Activated T-cell treated with anti-CD3 and anti-CD28 coated beads, Interleukin-2, amount 50 U/mL, for 72 hours (primary cell): Measurements from ENCODE around the gene ANO1. TPM values are rescaled to one million over a fixed set of nuclear protein-coding genes. Genes with fewer than 3 reads are reported as not detected.
"Not testable (repeated sequence)": the region's sequence is repeated elsewhere in the genome, so short reads cannot be mapped to it uniquely, and the experiment has no call there.

Experiments used
- ATAC-seq, 2 donors: fragments of 150-1000 bp; cut with Tn5 transposase; replicated peaks in 1 of 2; 2 replicates each; pipeline ENCODE4 v1.10.0; 2021; ENCODE audit warnings: moderate library complexity in 2 of 2, mild to moderate bottlenecking in 1 of 2
- DNase-seq, 2 donors: peaks; one replicate each; pipeline ENCODE4 v3.0.0; 2021 to 2022; ENCODE audit warnings: mixed read lengths in 1 of 2
- H3K27ac Mint-ChIP-seq: one replicate; pipeline ENCODE4 v1.8.0; 2022; ENCODE audit warnings: mild to moderate bottlenecking, moderate library complexity, mixed read lengths
- H3K27me3 Mint-ChIP-seq: one replicate; pipeline ENCODE4 v1.8.0; 2022; ENCODE audit warnings: low read depth, mixed read lengths
- H3K36me3 Mint-ChIP-seq, 2 donors: one replicate each; pipeline ENCODE4 v1.8.0; 2022; ENCODE audit warnings: mixed read lengths in 2 of 2, mild to moderate bottlenecking in 1 of 2; ENCODE audit not compliant: insufficient read depth in 2 of 2
- H3K4me1 Mint-ChIP-seq: one replicate; pipeline ENCODE4 v1.8.0; 2022; ENCODE audit warnings: low read depth, mixed read lengths
- H3K4me3 Mint-ChIP-seq, 2 donors: one replicate each; pipeline ENCODE4 v1.8.0; 2022; ENCODE audit warnings: mild to moderate bottlenecking in 2 of 2, mixed read lengths in 2 of 2, moderate library complexity in 2 of 2
- H3K9me3 Mint-ChIP-seq, 2 donors: one replicate each; pipeline ENCODE4 v1.8.0; 2022; ENCODE audit warnings: mixed read lengths in 2 of 2
- total RNA-seq, 2 donors: library from RNA; stranded (reverse); gene quantifications; one replicate each; pipeline ENCODE4 v1.2.3, GENCODE V29; 2022

The ANO1 gene
- total RNA-seq, 2 donors from 2014 or later = not detected

GRCh38 chr11:70209391-70209912 lies 131.3 kb downstream of the ANO1 start:
- DNase-seq (no peak), ATAC-seq (no peak)
- Mint-ChIP-seq H3K4me3 (no peak overlapping the region), H3K9me3 (no peaks in the 10 kb centered on the region), H3K36me3 (peaks cover 7 to 30% of the 10 kb centered on the region in 2 donors), H3K27ac (no peak overlapping the region), H3K27me3 (no peaks in the 10 kb centered on the region), H3K4me1 (peaks cover 52% of the 10 kb centered on the region)

GRCh38 chr11:70210051-70210501 lies 132.0 kb downstream of the ANO1 start:
- no peak overlapping the region for H3K4me3 Mint-ChIP-seq
- DNase-seq (no peak), ATAC-seq (no peak)
- H3K27me3 Mint-ChIP-seq = no peaks in the 10 kb centered on the region
- H3K9me3 Mint-ChIP-seq = no peaks in the 10 kb centered on the region
- H3K4me1 Mint-ChIP-seq = peaks cover 46% of the 10 kb centered on the region
- peak overlapping the region; percentile 83 for H3K27ac Mint-ChIP-seq
- peaks cover 7 to 27% of the 10 kb centered on the region in 2 donors for H3K36me3 Mint-ChIP-seq

GRCh38 chr11:70210530-70210929 lies 132.4 kb downstream of the ANO1 start:
- ATAC-seq (no peak), DNase-seq (no peak)
- no peaks in the 10 kb centered on the region for H3K27me3 Mint-ChIP-seq
- peaks cover 6 to 25% of the 10 kb centered on the region in 2 donors for H3K36me3 Mint-ChIP-seq
- no peaks in the 10 kb centered on the region for H3K9me3 Mint-ChIP-seq
- H3K4me3 Mint-ChIP-seq = no peak overlapping the region
- peaks cover 42% of the 10 kb centered on the region for H3K4me1 Mint-ChIP-seq
- peak overlapping the region; percentile 83 for H3K27ac Mint-ChIP-seq

- ATAC-seq (no peak), DNase-seq (no peak)
- peaks cover 24% of the 10 kb centered on the region for H3K4me1 Mint-ChIP-seq
- peaks cover 2 to 14% of the 10 kb centered on the region in 2 donors for H3K36me3 Mint-ChIP-seq
- no peaks in the 10 kb centered on the region for H3K9me3 Mint-ChIP-seq
- no peaks in the 10 kb centered on the region for H3K27me3 Mint-ChIP-seq
- no peak overlapping the region for H3K27ac Mint-ChIP-seq
- H3K4me3 Mint-ChIP-seq = no peak overlapping the region
These were observed 134.2 kb downstream of the ANO1 start for GRCh38 chr11:70212227-70212811.

GRCh38 chr11:70217388-70217787 lies 139.3 kb downstream of the ANO1 start:
- H3K4me1 Mint-ChIP-seq, H3K27me3 Mint-ChIP-seq, ATAC-seq, H3K36me3 Mint-ChIP-seq, H3K27ac Mint-ChIP-seq, DNase-seq, H3K4me3 Mint-ChIP-seq, H3K9me3 Mint-ChIP-seq: not testable (repeated sequence)

GRCh38 chr11:70218076-70218475 lies 140.0 kb downstream of the ANO1 start:
- DNase-seq, H3K9me3 Mint-ChIP-seq, H3K36me3 Mint-ChIP-seq, H3K4me3 Mint-ChIP-seq, H3K4me1 Mint-ChIP-seq, H3K27ac Mint-ChIP-seq, ATAC-seq, H3K27me3 Mint-ChIP-seq: not testable (repeated sequence)

GRCh38 chr11:70220136-70220535 lies 142.0 kb downstream of the ANO1 start:
- Mint-ChIP-seq H3K9me3 (no peaks in the 10 kb centered on the region), H3K4me1 (no peaks in the 10 kb centered on the region), H3K27ac (no peak overlapping the region), H3K36me3 (no peaks in the 10 kb centered on the region), H3K27me3 (peaks cover 9% of the 10 kb centered on the region), H3K4me3 (no peak overlapping the region)
- ATAC-seq = no peak
- DNase-seq = no peak

- Mint-ChIP-seq H3K27me3 (peaks cover 9% of the 10 kb centered on the region), H3K4me1 (no peaks in the 10 kb centered on the region), H3K36me3 (no peaks in the 10 kb centered on the region), H3K27ac (no peak overlapping the region), H3K9me3 (no peaks in the 10 kb centered on the region), H3K4me3 (no peak overlapping the region)
- ATAC-seq = no peak
- DNase-seq = no peak
These were observed 142.8 kb downstream of the ANO1 start for GRCh38 chr11:70220920-70221319.

- H3K36me3 Mint-ChIP-seq = no peaks in the 10 kb centered on the region
- ATAC-seq (no peak), DNase-seq (no peak)
- no peak overlapping the region for H3K27ac Mint-ChIP-seq
- no peaks in the 10 kb centered on the region for H3K9me3 Mint-ChIP-seq
- no peak overlapping the region for H3K4me3 Mint-ChIP-seq
- H3K4me1 Mint-ChIP-seq = no peaks in the 10 kb centered on the region
- no peaks in the 10 kb centered on the region for H3K27me3 Mint-ChIP-seq
These were observed 147.6 kb downstream of the ANO1 start for GRCh38 chr11:70225681-70226177.

- no peaks in the 10 kb centered on the region for H3K27me3 Mint-ChIP-seq
- ATAC-seq = no peak
These were observed 148.1 kb downstream of the ANO1 start for GRCh38 chr11:70226183-70226582.

GRCh38 chr11:70226967-70227366 lies 148.8 kb downstream of the ANO1 start:
- Mint-ChIP-seq H3K4me3 (no peak overlapping the region), H3K27ac (no peak overlapping the region), H3K4me1 (no peaks in the 10 kb centered on the region), H3K9me3 (no peaks in the 10 kb centered on the region), H3K36me3 (no peaks in the 10 kb centered on the region), H3K27me3 (no peaks in the 10 kb centered on the region)
- peak in 1 of 2 donors; percentile 8 for DNase-seq
- ATAC-seq = no peak

More at GRCh38 chr11:70226183-70226582, 148.1 kb downstream of the ANO1 start:
- DNase-seq = no peak
- no peaks in the 10 kb centered on the region for H3K4me1 Mint-ChIP-seq
- H3K36me3 Mint-ChIP-seq = no peaks in the 10 kb centered on the region
- no peak overlapping the region for H3K4me3 Mint-ChIP-seq
- H3K9me3 Mint-ChIP-seq = no peaks in the 10 kb centered on the region
- H3K27ac Mint-ChIP-seq = no peak overlapping the region

- Mint-ChIP-seq H3K27ac (no peak overlapping the region), H3K4me1 (peaks cover 5% of the 10 kb centered on the region), H3K27me3 (no peaks in the 10 kb centered on the region), H3K4me3 (no peak overlapping the region), H3K36me3 (no peaks in the 10 kb centered on the region), H3K9me3 (no peaks in the 10 kb centered on the region)
- ATAC-seq (no peak), DNase-seq (no peak)
These were observed 151.6 kb downstream of the ANO1 start for GRCh38 chr11:70229737-70230136.

- H3K36me3 Mint-ChIP-seq = no peaks in the 10 kb centered on the region
- H3K27ac Mint-ChIP-seq = no peak overlapping the region
- no peak overlapping the region for H3K4me3 Mint-ChIP-seq
- ATAC-seq (no peak), DNase-seq (no peak)
- no peaks in the 10 kb centered on the region for H3K27me3 Mint-ChIP-seq
- peaks cover 5% of the 10 kb centered on the region for H3K4me1 Mint-ChIP-seq
- no peaks in the 10 kb centered on the region for H3K9me3 Mint-ChIP-seq
These were observed 152.2 kb downstream of the ANO1 start for GRCh38 chr11:70230151-70230839.
